ENCODE measurements around the gene FAM72C.
"Not testable (repeated sequence)": the region's sequence is repeated elsewhere in the genome, so short reads cannot be mapped to it uniquely, and the experiment has no call there.

- TF ChIP-seq CTCF (IDR thresholded peaks at IDR 0.05); POLR2AphosphoS5 (IDR thresholded peaks at IDR 0.05); POLR2A (IDR thresholded peaks at IDR 0.05; ENCODE audit: low read depth): not testable (repeated sequence)
Measured at GRCh38 chr1:144002141-144002881, 30.5 kb upstream of the FAM72C start.

Data from esophagus muscularis mucosa (tissue), 3 donors.